MG63 (cell line): Measurements from ENCODE around the gene WDR3. TPM values are rescaled to one million over a fixed set of nuclear protein-coding genes. Genes with fewer than 3 reads are reported as not detected.

Experiments used
- DNase-seq: peaks from one replicate; pipeline ENCODE4 v3.0.0-alpha.2; 2020
- H3K27me3 ChIP-seq: fragments of 250-450 bp; sonication (Bioruptor Pico); 2 replicates; pipeline ENCODE4 v1.5.1; 2020; ENCODE audit warnings: mild to moderate bottlenecking, moderate library complexity
- H3K36me3 ChIP-seq: fragments of 250-450 bp; sonication (Bioruptor Pico); 2 replicates; pipeline ENCODE4 v1.5.1; 2020; ENCODE audit warnings: mild to moderate bottlenecking, moderate library complexity
- H3K4me3 ChIP-seq: fragments of 250-450 bp; sonication (Bioruptor Pico); 2 replicates; pipeline ENCODE4 v1.5.1; 2020; ENCODE audit warnings: mild to moderate bottlenecking, moderate library complexity
- H3K9me3 ChIP-seq: fragments of 250-450 bp; sonication (Bioruptor Pico); 2 replicates; pipeline ENCODE4 v1.5.1; 2020; ENCODE audit warnings: mild to moderate bottlenecking, moderate library complexity
- total RNA-seq: library from RNA; depleted of rRNA; stranded (reverse); fragments of >200 nt; shearing (Covaris generic); gene quantifications from 2 replicates; pipeline ENCODE4 v1.2.3, GENCODE V29; 2014; ENCODE audit warnings: low replicate concordance

WDR3 gene
- total RNA-seq, 1 experiment from 2014 or later, result 58.6 TPM

DNA sequence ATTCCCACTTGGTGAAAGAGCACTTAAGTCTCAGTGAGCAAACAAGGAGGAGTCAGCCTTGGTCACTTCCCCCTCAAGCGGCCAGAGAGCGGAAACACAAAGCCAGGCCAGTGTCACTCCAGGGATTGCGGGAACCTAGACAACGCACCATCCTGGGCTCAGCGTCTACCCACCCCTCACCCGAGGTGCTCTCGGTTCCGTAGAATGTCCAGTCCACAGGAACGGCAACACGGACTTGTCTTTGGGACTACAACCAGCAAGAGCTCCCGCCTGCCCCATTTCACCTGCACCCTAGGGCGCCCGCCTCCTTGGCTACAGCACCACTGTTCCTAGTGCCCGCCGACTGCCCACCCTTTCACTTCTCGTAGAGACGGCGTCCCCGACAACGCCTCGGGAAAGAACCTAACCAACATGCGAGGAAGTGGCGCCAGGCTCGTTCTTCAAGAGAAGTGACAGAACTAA is 627 bp upstream of the WDR3 start:
- Histone ChIP-seq H3K27me3 (no peaks in the 10 kb centered on the region), H3K9me3 (no peaks in the 10 kb centered on the region), H3K4me3 (peak overlapping the region; percentile 100), H3K36me3 (peaks cover 20% of the 10 kb centered on the region)
- peak; percentile 60 for DNase-seq

DNA sequence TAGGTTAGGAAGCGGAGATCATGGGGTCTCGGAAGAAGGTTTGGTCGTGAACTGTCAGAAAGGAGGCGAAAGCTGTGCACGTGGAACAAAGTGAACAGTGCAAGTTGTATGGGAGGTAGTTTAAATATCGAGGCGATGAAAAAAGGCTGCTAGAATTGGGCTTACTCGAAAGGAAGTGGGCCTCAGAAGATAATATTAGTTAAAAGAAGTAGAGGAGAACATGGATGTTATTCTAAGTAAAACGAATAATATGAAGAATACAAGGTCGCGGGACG is 571 bp downstream of the WDR3 start:
- Histone ChIP-seq H3K4me3 (peak overlapping the region; percentile 100), H3K36me3 (peaks cover 32% of the 10 kb centered on the region), H3K9me3 (no peaks in the 10 kb centered on the region), H3K27me3 (no peaks in the 10 kb centered on the region)
- DNase-seq, result no peak

DNA sequence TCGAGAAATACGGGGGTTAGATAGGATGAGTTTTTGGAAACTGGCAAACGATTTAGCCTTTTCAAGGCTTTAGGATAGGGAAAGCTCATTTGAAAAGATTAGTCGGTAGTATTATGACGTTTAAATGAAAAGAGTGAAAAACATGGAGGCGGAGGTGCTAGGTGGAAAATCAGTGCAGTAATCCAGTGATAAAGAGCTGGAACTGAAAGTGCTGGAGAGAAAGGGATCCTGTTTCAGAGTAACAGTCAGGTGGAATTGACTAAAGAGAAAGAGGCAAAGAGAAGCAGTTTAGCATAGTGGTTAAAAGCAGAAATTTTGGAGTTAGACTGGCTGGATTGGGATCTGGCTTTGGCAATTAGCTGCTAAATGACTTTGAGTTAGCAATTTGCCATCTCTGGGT is 945 bp downstream of the WDR3 start:
- peak overlapping the region; percentile 100 for H3K4me3 ChIP-seq
- no peak for DNase-seq
- H3K9me3 ChIP-seq, result no peaks in the 10 kb centered on the region
- no peaks in the 10 kb centered on the region for H3K27me3 ChIP-seq
- peaks cover 36% of the 10 kb centered on the region for H3K36me3 ChIP-seq

DNA sequence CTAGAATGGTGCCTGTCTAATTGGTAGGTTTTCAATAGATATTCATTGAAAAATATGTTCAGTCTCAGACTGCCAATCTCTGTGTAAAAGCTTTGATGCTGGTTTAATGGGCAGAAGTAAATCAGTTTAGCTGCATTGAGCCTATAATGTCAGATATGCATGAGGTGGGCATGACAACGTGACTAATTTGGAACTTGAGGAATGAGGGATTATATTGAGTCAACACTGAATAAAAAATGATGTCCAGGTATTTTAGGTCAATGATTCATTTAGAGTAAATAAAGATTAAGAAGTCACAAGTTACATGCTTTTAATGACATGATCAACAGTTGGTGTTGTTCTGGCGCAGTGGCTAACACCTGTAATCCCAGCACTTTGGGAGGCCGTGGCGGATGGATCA is 3.0 kb downstream of the WDR3 start:
- no peaks in the 10 kb centered on the region for H3K27me3 ChIP-seq
- H3K9me3 ChIP-seq, result no peaks in the 10 kb centered on the region
- H3K4me3 ChIP-seq, result no peak overlapping the region
- peaks cover 55% of the 10 kb centered on the region for H3K36me3 ChIP-seq
- no peak for DNase-seq

DNA sequence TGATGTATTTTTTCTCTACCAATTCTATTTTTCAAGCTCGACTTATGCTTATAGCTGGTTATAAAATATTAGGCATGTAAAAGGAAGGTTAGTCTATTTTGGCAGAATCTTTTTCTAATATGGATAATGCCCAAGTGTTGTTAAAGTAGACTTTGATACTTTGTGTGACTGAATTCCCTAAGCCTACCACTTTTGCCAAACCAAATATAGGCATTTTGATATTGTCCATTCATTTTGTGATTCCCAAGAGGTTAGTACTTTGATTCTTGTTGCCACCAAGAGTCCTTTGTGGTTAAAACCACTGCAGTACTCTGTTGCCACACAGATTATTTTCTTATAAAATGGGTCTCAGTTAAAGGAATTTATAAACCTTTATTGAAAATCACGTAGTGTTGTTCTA is 4.2 kb downstream of the WDR3 start:
- no peaks in the 10 kb centered on the region for H3K9me3 ChIP-seq
- no peak overlapping the region for H3K4me3 ChIP-seq
- no peaks in the 10 kb centered on the region for H3K27me3 ChIP-seq
- H3K36me3 ChIP-seq, result peaks cover 67% of the 10 kb centered on the region
- no peak for DNase-seq

DNA sequence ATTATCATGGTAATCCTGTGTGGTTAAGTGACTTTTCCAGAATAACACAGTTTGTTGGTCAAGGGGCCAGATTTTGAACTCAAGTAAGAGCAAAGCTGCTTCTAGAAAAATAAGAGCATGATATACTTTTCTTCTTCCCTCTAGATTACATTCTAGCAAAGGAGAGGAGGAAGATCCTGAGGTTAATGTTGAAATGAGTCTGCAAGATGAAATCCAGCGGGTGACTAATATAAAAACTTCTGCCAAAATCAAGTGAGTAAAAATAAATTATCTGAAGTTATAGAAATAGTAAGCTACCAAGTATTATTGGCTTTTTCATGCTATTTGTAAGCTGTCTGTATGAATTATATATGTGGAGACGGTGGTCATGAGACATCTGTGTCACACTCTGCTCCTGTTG is 12.8 kb downstream of the WDR3 start:
- Histone ChIP-seq H3K36me3 (peaks cover 92% of the 10 kb centered on the region), H3K9me3 (no peaks in the 10 kb centered on the region), H3K27me3 (no peaks in the 10 kb centered on the region), H3K4me3 (no peak overlapping the region)
- DNase-seq, result no peak

DNA sequence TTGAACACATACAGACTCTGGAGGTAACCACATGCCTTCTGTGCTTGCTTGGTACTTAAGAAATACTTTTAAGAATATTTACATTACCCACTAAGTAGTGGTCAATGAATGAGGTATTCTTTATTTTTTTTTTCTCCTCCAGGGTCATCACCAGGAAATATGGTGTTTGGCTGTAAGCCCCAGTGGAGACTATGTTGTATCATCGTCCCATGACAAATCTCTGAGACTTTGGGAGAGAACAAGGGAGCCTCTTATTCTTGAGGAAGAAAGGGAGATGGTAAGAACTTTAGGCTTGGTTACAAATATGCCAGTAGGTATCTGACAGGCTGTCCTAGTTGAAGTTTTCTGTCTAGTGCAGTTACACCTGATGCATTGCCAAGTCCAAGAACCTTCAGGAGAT is 22.8 kb downstream of the WDR3 start:
- H3K4me3 ChIP-seq, result no peak overlapping the region
- no peak for DNase-seq
- no peaks in the 10 kb centered on the region for H3K27me3 ChIP-seq
- H3K9me3 ChIP-seq, result no peaks in the 10 kb centered on the region
- H3K36me3 ChIP-seq, result peaks cover 96% of the 10 kb centered on the region

DNA sequence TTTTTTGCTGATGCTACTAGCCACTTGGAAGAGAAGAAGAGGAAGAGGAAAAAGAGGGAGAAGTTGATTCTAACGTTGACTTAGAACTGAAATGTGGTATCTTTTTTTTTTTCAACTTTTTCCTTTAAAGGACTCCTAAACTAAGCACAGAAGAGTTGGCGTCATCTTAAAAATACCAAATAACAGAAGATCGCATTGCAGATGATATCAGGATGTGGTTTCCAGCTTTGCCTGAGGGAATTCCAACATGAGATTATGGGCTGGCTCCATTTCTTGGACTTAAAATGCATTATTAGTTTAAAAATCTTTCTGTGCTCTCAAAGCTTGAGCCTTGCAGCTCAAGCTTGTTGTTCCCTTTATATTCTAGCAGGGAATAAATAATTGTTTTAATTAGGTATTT is 29.8 kb downstream of the WDR3 start:
- no peak for DNase-seq
- Histone ChIP-seq H3K27me3 (no peaks in the 10 kb centered on the region), H3K4me3 (no peak overlapping the region), H3K9me3 (no peaks in the 10 kb centered on the region), H3K36me3 (peaks cover 76% of the 10 kb centered on the region)

DNA sequence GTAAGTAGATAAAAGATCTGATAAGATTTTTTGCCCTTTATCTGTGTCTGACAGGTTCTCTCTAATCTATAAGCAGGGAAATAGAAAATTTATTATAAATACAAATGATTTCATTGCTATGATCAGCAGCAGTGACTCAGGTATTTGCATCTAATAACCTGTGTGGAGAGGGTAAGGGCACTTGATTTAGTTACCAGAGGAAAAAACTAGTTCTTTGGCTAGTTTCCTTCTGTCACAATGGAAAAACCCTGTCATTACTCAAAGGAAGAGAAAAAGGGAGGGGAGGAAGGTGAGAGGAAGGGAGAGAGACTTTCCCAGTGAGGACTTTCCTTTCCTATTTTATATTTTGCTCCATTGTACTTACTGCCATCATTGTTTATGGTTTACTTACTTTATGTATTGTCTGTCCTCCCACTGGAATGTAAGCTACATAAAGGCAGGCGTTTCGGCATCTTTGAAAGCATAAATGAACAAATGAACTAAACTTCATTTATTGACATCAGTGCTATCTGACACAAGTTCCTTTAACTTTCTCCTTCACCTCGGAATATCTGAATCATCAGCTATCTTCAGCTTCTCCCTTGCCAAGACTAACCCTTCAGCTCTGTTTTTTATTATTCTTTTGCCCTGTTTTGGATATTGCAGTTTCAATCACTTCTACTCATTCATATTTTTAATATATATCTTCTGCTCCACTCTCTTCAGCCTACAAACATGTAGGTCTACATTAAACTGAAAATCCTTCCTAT is 34.9 kb downstream of the WDR3 start:
- no peaks in the 10 kb centered on the region for H3K9me3 ChIP-seq
- no peak overlapping the region for H3K4me3 ChIP-seq
- no peaks in the 10 kb centered on the region for H3K27me3 ChIP-seq
- H3K36me3 ChIP-seq, result peaks cover 33% of the 10 kb centered on the region
- no peak for DNase-seq

DNA sequence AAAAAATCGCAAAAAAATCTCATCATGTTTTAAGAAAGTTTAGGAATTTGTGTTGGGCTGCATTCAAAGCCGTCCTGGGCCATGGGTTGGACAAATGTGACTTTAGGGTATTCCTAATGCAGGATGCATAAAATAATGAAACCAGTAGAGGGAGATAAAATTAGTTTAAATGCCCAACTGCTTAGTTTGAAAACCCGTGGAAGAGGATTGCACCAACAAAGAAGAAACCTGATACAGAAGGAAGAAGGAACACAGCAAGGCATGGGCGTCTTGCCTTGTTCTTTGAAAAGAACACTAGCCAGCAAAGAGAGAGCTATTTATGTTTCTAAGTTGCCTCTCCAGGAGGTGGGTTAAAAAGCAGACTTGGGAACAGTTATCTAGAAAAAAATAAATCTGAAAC is 37.9 kb downstream of the WDR3 start:
- H3K9me3 ChIP-seq, result no peaks in the 10 kb centered on the region
- no peaks in the 10 kb centered on the region for H3K27me3 ChIP-seq
- H3K36me3 ChIP-seq, result peaks cover 7% of the 10 kb centered on the region
- no peak overlapping the region for H3K4me3 ChIP-seq
- peak; percentile 23 for DNase-seq

DNA sequence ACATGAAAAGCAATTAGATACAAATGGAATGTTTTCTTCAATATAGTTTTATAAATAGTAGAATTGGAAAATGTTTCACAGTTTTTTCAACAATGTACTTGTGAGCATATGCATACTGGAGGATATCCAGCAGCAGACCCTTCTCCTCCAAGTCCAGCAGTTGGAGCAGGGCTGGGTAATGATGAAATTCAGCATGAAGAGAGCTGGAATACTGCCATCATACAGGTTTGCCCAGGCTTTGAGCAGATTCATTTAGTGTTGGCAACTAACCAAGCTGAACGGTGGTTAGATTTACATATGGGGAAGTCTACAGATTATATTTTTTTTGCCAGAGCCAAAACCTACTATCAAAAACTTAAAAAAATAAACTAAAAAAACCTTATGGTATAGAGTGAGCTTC is 38.3 kb downstream of the WDR3 start:
- DNase-seq, result no peak
- no peaks in the 10 kb centered on the region for H3K9me3 ChIP-seq
- H3K4me3 ChIP-seq, result no peak overlapping the region
- no peaks in the 10 kb centered on the region for H3K27me3 ChIP-seq
- peaks cover 6% of the 10 kb centered on the region for H3K36me3 ChIP-seq

DNA sequence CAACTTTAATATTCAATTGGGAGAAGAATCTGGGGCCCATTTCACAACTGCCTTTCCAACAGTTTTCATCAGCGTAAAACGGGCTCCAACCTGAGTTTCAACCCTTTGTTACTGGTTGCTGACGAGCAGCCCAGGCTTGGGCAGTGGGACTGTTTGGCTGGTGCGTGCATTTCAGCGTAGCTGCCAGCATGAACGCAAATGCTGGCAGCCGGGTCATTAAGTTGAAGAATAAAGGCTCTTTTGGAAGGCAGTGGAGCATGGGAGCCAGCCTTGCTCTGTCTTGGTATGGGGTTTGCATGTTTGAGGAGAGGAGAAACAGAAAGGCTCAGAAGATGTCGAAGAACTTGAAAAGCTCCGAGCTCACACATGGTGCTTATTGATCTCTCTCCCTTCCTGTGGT is 40.7 kb downstream of the WDR3 start:
- Histone ChIP-seq H3K36me3 (no peaks in the 10 kb centered on the region), H3K4me3 (no peak overlapping the region), H3K9me3 (no peaks in the 10 kb centered on the region), H3K27me3 (no peaks in the 10 kb centered on the region; the same call in 1 of the 2 replicates)
- DNase-seq, result no peak

DNA sequence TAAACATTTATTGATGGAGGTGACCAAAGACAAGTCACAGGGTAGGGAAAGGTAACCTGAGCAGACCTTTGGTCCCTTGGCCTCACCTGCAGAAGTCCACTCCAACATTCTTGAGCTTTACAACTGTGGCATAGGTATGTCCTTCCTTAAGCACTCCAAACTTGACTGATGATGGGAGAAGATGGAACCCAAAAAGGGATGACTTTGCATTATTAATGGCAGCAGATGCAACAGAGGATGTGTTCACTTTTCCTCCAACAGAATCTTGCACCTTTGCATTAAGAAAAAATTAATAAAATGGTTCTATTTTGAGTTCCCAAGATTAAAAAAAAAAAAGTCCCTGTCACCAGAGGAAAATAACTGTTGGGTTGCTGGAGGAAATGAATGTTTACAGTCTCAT is 42.2 kb downstream of the WDR3 start:
- no peaks in the 10 kb centered on the region; the same call in none of the 2 replicates for H3K27me3 ChIP-seq
- H3K9me3 ChIP-seq, result no peaks in the 10 kb centered on the region
- DNase-seq, result no peak
- no peak overlapping the region for H3K4me3 ChIP-seq
- H3K36me3 ChIP-seq, result no peaks in the 10 kb centered on the region

DNA sequence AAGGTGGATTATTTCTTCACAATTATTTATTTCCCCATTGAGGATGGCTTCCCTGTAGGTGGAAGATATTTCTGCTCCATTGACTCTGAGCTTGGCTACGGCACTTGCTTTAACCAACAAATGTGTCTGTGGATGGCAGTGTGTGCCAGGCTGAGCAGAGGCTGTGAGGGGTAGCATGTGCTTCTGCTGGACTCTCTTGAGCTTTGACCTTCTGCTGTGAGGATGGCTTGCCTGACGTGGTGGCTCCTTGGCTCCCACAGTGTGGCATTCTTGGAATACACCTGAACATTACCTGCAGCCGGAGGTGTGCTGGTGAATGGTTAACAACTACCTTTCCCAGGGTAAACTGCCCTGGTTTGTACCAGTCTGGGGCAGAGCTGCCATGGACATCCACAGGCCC is 46.8 kb downstream of the WDR3 start:
- peaks cover 11% of the 10 kb centered on the region for H3K27me3 ChIP-seq
- no peak for DNase-seq
- H3K9me3 ChIP-seq, result no peaks in the 10 kb centered on the region
- no peaks in the 10 kb centered on the region for H3K36me3 ChIP-seq
- no peak overlapping the region for H3K4me3 ChIP-seq

DNA sequence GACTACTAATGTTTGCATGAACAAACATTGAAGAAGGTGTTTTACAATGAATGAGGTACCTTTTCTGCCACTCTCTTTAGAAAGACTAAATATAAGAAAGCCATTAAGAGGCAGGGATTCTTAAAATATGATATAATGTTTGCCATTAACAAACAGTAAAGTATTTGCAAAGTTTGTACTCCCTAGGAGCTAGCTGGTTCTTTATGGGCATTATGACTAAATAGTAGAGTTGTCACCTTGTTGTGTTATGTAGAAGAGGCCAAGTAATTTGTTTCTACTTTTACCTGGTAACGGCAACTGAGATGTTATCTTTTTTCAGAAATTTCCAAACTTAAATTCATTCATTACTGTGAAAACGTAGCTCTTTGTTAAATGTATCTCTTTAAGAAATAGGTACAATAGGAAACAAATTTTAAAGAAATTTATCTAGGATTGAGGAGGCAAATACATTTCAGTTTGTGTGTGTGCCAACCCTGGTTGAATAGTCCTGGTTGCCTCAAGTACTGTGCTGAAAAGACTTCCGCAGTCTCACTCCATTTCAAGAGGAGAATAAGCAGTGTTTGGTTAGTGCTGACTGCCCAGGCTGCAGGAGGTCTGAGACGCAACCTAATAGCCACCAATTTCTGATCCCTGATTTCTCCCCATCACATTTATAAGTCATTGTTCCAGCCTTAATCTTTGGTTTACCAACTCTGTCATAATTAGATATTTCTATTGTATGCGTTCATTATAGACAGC is 52.1 kb downstream of the WDR3 start:
- Histone ChIP-seq H3K27me3 (peaks cover 13% of the 10 kb centered on the region), H3K36me3 (no peaks in the 10 kb centered on the region), H3K9me3 (no peaks in the 10 kb centered on the region), H3K4me3 (no peak overlapping the region)
- no peak for DNase-seq

DNA sequence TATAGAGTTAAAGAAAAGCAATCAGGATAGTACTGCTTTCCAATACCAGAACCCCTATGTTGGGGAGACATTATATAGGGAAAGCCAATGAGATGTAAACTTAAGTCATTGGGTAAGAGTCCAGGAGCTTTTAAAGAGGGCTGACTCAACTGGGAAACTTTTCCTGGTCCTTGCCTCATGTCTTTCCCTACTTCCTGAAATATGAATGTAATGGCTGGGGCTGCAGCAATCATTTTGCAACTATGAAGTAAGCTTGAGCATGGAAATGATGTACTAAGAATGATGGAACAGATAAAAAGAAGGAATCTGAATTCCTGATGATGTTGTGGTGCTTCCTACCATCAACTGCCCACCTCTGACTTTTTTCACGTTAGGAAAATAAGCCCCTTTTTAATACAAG is 55.7 kb downstream of the WDR3 start:
- H3K4me3 ChIP-seq, result no peak overlapping the region
- no peaks in the 10 kb centered on the region for H3K9me3 ChIP-seq
- peaks cover 5% of the 10 kb centered on the region for H3K27me3 ChIP-seq
- no peaks in the 10 kb centered on the region for H3K36me3 ChIP-seq
- DNase-seq, result no peak

DNA sequence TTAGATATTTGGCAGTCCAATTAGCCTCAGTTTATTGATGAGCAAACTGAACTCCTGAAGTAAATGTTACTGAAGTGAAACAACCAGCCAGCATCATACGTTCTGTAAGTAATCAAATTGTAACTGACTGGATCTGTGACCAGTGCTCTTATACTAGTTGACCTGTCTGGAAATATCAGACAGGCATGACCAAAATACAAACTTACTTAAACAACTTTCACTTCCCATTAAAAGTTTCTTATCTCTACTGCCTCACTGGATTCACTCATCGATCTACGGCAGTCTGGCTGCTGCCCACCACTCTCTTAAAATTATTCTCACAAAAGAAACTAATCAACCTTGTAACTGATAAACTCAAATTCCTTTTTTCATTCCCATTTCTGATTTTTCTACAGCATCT is 56.4 kb downstream of the WDR3 start:
- Histone ChIP-seq H3K9me3 (no peaks in the 10 kb centered on the region), H3K27me3 (peaks cover 3% of the 10 kb centered on the region; the same call in 1 of the 2 replicates), H3K4me3 (no peak overlapping the region), H3K36me3 (no peaks in the 10 kb centered on the region)
- DNase-seq, result no peak

DNA sequence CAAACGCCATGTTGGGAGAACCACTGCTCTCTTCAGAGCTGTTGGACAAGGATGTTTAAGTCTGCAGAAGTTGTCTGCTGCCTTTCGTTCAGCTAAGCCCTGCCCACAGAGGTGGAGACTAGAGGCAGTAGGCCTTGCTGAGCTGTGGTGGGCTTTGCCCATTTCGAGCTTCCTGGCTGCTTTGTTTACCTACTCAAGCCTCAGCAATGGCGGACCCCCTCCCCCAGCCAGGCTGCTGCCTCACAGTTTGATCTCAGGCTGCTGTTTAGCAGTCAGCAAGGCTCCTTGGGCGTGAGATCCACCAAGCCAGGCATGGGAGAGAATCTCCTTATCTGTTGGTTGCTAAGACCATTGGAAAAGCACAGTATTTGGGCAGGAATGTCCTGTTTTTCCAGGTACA is 74.8 kb downstream of the WDR3 start:
- Histone ChIP-seq H3K9me3 (peaks cover 11% of the 10 kb centered on the region), H3K4me3 (no peak overlapping the region), H3K27me3 (peaks cover 4% of the 10 kb centered on the region; the same call in 1 of the 2 replicates), H3K36me3 (no peaks in the 10 kb centered on the region)
- no peak for DNase-seq
